Effector CD4-positive, alpha-beta T cell (primary cell): Measurements from ENCODE around the gene OTOS.

Experiments
- DNase-seq: peaks from one replicate; pipeline ENCODE4 v3.0.0-alpha.2; 2020

OTOS gene

DNA sequence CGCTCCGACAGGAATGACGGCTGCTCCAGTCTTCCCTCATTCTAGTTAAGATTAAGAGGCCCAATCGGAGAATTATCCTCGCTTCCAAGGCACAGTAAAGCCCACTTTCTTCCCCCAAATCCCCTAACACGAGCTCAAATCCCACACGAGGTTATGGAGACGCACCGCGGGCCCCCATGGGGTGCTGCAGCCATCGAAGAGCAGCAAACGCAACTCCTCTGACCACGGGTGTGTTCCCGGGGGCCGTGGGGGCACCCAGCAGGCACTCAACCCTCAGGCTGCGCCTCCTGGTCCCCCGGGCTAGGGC, 4.8 kb downstream of the OTOS start:
- DNase-seq = no peak

DNA sequence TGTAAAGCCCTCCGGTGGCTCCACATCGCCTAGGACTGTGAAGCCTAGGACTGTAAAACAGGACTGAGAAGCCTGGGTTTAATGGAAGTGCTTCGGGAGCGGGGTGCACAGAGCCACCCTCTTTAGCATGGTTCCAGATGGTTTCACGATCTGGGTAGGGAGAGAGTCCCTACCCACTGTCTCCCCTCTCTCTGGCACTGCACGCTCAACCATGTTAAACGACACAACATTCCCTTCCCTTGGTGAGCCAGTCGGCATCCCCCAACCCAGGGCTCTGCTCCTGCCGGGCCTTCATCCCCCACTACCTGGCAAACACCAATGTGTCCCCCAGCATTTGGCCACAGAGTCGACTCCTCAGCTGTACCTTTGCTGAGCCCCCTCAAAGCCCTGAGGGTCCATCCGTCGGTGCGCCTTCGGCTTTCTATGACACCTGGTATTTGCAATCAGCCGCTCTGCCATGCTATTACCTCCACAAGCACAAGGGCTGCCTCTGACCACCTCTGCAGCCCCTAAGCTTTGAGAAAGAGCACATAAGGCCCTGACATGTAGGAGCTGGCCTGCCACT, 5.4 kb downstream of the OTOS start:
- DNase-seq = no peak

DNA sequence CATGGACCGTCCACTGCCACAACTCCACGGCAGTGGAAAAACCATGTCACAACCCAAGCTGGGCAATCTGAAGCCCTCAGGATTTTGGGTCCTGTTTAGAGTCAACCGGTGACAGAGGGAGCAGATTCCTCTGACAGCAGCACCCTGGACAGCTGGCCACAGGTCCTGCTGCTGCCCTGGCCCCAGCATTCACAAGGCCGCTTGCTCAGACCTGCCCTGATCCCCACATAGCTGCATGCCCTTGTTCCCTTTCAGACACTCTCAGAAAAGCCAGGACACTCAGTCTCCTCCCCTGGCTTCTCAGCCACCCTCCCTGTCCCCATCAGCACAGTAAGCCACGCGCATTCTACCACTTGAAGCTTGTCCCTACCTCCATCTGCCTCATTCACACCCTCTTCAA, 6.0 kb downstream of the OTOS start:
- no peak for DNase-seq

DNA sequence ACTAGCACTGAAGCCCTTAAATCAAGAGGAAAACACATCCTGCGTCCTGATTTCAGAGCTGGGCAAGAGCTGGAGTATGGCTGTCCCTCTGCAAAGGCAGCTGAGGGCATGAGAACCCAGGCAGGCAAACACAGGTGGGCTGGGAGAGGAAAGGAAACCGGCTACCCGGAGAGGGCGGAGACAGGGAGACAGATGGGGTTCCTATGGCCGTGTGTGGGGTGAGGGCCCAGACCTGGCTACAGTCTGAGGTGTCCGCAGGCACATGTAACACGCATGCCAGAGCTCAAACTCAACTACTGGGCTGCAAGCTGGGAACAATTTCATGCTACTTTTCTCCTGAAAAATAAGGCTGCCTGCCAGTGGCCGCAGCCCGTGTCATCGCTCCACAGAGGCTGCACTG, 7.1 kb downstream of the OTOS start:
- DNase-seq = no peak

DNA sequence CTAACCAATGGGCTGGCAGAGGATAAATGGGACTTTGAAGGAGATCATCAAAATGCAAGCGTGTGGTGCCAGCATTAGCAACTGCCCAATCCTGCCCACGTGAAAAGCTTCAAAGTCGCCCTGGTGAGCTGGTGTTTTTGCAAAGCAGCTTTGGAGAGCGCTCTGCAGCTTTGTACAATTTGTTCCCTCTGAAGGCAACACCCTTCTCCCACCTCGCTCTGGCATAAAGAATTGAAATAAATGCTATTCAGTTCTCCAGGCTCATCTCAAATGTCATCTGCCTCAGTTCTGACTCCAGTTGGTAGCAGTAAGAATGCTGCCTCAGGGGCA, 7.8 kb downstream of the OTOS start:
- DNase-seq = no peak

DNA sequence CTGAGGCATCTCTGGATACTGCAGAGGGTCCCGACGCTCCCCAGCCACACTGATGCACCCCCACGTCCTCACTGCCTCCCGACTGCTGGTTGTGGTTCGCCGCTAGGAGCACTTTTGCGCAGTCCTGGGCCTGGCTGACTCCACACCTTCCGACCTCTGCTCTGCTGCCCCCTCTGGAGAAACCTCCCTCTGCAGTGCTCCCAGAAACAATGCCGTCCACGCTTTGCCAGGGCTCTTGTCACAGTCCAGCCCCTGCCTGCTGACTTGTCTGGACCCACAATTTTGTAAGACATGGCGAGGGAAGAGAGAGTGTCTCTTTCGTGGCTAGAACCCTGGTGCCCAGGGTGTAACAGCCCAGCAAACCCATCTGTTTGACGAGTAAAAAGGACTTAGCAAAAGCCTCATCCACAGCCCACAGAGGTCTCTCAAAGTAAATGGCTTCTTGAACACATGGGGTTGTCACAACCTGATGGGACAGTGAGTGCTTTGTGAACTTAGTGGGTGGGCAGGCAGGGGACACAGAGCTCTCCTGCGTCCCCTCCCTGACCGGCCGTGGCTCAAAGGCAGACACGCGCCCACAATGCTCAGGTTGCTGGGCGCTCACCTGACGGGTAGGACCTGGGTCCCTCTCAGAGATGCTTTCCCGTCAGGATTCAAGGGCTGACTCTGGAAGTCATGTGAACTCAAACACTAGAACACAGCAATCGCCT, 8.4 kb downstream of the OTOS start:
- DNase-seq = no peak

DNA sequence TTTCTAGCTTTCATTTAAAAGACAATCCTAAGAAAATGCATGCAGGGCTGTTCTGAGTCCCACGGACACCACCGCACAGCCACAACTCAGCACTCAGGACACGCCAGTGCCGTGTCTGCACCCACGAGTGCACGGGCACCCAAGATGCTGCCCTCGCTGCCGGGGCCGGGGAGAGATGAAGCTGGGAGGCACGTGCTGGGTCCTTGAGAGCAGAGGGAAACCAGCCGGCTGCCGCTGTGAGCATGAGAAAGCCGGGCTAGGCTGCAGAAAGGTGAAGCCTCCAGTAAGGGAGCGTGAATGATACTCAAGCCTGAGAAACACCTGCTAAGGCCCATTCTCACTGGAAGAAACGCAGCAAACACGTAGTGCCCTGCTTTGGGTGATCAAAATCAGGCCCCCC, 9.2 kb downstream of the OTOS start:
- no peak for DNase-seq

DNA sequence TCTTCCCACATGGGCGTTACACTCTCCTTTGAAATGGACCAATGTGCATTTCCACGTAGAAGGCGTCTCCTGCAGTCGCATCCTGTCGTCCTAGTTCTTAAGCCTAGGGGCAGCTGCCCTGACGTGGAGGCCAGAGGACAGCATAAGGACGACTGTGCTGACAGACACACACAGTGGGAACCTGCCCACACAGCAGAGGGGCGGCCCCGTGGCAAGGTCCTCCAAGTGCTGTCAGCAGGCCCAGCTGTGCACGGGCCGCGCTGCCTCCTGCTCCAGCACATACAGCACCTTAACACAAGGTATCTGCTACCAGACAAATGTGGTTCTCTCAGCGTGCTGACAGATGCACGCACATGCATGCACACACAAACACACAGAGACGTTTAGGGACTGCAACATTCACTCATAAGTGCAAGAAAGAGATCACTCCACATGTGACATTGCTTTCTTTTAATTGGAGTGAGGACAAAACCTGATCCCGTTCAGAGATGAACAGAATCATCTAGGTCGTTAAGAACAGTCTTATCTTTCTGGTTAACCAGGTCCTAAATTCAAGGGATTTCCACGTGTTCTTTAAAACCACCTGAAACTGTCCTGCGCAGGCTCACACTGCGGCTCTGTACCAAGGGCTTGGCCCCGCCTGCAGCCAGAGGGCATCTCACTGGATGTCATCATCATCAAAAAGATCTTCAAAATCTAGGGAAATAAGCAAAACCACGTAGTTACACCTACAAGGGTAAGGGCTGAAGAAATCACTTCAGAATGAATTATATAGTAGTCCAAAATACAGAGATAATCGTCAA, 9.9 kb downstream of the OTOS start:
- DNase-seq = no peak

DNA sequence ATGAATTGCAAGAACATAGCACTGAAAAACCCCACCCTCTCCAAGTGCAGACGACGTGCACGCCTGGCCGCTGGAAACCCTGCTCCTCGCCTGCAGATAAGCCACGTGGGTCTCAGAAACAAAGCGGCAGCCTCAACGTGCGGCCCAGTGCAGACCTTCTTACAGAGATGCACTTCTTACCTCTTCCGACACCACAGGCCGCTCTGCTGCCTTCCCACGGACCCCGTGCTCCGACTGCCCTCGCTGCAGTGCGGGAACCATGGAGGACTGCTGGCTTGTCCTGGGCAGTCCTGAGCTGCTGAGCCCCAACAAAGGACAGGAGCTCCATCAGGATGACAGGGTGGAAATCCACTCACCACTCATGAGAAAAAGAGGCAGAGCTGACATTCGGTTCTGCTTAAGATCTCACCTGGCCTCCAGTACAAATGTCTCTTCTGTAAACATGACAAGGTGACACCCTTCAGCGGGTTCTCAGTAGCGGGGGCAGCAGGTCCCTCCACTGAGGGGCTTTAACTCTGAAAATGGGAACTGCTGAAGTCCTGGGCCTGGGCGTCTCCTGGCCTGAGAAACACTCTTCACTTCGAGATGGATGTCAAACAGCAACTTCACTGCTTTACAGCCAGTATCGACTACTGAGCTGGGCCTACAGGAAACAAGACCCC, 10.6 kb downstream of the OTOS start:
- DNase-seq = no peak

DNA sequence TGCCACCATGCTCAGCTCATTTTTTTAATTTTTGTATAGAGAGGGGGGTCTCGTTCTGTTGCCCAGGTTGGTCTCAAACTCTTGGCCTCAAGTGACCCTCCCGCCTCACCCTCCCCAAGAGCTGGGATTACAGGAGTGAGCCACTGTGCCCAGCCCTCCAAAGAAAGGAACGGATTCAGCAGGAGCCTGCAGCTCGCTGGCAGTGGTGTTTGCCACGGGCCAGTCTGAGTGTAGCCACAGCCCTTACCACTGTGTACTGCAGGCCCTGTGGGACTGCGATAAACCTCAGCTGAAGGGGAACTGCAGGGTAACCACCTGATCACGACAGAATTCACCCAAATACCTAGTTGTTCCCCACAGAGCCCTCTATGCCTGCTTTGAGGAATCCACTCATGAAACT, 11.1 kb downstream of the OTOS start:
- DNase-seq = no peak

DNA sequence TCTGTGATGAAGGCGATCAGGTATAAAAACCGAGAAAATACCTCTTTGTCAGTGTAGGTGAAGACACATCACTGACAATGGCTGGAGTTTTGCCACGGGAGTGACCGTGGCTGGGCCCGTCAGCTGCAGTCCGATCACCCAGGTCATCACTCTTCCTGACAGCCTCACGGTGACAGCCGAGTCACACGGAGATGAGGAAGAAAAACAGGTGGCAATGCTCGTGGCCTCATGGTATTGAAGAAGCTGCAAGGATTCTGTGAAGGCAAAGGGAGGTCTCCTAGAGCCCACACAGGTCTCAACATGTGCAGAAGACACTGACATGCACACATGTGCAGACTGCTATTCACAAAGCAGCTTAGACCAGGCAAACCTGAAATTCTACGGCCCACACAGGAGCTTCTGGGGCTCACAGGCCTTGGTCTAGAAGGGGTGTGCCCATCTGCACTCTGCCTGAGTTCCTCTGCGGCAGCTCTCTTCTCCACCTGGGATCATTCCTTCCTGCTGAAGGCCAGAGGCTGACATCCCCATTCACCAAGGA, 11.8 kb downstream of the OTOS start:
- DNase-seq = no peak

DNA sequence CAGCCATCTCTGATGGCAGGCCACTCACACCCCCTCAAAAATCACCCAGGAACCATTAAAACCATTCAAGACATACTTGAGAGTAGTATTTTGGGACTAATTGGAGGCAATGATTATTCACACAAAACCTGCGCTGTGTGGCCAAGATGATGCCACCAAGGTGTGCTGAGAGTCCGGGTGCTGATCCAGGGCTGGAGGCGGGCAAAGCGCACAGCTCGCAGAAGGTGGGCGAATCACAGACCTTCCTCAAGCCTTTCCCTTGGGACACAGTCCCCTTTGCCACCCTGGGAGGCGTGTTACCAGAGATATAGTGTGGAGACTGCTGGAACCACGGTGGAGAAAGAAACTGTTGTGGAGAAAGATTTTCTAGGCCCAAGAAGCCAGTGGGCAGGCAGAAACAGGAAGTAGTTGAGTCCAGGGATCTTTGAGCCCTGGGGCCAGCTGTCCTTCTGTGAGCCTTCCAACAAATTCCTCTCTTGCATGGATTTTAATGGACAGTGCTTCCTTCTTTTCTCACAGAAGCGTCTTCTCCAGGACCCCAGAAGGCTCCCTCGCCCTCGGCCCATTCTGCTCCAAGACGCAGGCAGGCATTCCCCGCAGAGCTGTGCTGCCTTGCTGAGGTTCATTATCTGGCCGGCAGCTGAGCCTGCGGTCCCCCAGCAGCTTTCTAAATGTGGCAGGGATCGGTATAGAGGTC, 12.4 kb downstream of the OTOS start:
- no peak for DNase-seq

DNA sequence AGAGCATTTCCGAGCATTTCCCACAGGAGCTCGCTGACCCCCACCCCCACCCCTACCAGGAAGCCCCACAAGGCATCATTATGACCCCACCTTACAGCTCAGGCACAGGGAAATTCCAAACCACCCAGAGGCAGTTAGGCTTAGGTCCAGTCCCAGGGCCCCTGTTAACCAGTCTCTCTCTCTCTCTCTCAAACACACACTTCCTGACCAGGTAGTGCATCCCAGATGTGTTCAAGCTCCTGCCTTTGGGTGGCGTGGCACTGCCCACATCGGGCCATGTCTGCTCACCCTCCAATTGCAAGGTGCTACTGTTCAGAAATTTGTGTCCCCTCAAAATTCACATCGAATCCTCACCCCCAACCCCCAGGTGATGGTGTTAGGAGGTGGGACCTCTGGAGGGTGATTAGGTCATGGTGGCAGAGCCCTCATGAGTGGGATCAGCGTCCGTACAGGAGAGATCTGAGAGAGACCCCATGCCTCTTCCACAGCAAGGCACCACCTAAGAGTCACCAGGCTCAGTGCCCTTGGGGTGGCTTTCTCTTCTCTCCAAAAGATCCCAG, 13.2 kb downstream of the OTOS start:
- DNase-seq = no peak

DNA sequence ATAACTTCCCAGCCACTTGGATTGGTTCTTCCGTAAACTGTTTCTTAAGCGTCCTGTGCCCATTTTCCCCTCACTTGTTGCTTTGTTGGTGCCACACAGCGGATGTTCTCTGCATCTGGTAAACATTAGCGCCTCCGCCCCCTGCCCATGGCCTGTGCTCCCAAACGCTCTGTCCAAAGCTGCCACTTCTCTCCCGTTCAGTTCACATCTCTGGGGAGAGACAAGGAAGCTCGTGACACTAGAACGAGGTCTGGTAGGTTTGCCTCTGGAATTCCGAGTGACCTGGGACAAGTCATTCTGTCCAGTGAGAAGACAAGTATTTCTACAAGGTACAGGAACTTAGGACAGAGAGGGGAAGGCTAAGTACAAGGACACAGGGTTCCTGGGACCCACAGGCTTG, 13.7 kb downstream of the OTOS start:
- DNase-seq = no peak

DNA sequence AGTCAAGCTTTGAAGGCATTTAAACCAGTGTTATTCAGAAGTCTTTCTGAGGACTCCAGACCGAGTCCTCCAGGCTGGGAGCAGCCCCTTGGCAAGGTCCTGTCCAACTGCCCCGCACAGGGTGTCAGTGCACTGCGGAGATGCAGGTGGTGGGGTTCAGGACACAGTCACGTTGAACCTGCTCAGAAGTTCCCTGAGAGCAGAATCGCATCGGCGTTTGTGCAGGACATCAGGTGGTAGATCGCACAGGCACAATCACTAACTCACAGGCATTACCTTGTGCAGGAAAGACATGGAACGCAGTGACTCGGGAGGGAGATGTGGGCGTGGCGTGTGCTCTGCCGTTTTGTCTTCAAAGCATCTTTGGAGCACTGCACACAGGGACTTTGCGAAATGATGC, 14.7 kb downstream of the OTOS start:
- DNase-seq = no peak

DNA sequence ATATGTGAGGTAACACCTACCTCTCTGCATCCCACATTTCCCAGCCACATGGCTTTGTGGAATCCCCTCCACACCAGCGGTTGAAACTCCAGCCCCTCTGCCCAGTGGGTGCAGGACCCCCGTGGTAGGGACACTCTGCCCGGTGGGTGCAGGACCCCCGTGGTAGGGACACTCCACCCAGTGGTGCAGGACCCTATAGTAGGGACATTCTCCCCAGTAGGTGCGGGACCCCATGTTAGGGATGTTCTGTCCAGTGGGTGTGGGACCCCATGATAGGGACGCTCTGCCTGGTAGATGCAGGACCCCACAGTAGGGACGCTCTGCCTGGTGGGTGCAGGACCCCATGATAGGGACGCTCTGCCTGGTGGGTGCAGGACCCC, 15.8 kb downstream of the OTOS start:
- DNase-seq = no peak

DNA sequence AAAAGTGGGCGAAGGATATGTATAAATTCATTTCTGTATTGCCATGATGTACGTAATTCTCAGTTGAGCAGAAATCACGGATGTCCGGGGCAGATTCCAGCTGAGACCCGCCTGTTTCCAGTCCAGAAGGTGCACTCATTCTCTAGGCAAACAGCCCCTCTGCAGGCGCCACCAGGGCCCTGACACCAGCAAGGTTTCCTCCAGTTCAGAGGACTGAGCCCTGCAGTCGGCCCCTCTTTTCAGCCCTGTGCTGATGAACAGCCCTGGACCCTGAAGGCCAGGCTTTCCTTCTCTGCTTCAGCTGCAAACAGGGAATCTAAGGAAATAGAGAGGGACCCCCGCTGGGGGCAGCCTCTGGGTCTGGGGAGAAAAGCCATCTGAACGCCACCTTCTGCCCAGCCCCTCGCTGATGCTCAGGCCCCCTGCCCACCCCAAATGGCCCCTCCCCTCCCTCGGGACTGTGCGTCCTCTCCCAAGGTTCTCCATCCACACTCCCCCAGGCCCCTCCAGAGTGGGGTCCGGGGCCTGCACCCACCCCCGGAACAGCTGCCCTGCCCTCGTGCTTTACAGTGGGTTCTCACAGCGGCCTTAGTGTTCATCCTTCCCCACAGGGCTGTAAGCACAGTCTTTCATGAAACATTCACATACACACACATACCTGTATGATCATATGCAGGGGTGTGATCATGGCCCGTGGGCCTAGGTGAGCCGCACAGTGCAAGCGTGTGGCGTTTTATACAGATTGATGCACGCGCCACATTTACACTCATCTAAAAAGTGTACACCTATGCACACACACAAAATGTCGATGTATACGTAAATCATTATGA, 16.4 kb downstream of the OTOS start:
- no peak for DNase-seq

DNA sequence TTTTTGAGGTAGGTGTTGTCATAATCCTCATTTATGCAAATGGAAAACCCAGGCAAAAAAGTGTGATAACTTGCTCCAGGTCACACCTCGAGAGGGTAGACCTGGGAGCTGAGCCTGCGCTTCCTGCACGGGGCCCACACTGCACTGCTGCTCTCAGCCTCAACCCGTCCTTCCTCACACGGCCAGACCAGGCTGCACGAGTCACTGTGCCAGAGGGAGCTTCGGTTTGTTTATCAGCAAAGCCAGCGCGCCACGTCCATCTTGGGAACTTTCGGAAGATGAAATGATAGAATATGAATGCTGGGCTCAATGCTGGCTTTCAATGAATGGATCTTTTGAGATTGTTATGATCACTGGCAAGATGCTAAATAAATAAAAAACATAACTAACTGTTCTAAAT, 18.8 kb downstream of the OTOS start:
- no peak for DNase-seq

DNA sequence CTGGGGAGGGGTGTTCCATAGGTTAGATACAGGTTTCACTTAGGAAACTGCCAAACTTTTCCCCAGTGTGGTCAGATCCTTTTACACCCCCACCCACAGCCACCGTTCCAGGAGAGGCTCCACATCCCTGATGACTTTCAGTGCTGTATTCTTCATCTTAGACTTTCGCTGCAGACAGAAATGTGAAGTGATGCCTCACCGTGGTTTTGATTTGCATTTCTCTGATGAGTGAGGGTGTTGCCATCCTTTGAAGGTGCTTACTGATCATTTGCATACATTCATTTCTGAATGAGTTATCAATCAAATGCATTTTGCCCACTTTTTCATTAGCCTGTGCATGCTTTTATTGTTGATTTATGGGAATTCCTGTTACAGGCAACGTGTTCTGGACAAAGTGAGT, 19.3 kb downstream of the OTOS start:
- DNase-seq = no peak

DNA sequence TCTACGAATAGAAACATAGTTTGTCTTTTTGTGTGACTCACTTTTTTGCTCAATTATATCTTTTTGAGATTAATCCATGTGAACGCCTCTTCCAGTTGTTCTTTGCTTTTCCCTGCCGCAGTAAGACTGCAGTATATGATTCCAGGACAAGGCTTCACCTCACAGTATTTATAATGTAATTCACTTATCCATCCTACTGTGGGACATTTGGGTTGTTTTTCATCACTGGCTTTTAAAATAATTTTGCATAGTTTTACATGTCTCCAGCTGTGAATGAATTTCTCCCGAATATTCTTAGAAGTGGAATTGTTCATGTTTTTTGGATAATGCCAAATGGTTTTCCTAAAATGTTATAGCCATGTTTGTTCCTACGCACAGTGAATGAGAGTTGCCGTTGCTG, 26.2 kb downstream of the OTOS start:
- no peak for DNase-seq

DNA sequence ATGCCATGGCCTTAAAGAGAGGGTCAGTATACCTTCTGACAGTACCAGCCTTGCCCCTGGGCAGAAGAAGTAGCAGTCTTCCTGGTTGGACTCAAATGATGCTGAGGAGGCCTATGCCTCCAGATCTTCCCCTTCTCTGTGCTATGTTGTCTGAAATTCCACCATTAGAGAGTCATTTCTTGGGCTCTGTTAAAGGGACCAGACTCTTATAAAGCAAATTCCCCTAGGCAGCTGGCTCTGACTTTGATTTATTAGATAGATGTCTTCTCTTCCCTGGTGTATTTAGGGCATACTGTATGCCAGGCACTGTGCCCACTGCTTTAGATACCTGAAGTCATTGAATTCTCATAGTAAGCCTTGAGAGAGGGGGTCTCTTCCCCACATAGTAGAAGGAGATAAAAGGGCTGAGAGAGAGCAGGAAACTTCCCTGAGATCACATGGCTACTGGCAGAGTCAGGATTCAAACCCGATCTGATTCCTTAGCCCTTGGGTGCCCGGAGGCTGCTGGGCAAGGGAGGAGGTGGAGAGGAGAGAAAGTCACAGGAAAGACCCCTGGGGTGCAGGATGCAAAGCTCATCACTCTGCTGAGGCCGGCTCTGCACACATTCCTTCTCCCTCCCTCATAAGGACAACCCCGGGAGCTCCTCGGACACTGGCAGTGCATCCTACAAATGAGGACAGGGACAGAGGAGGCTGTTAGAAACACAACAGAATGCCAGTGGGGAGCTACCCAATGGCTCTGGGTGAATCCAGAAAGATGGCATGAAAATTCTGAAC, 27.4 kb downstream of the OTOS start:
- DNase-seq = no peak
